Transverse colon (tissue), 4 donors: ENCODE results near the gene CDH13. TPM values are rescaled to one million over a fixed set of nuclear protein-coding genes. Genes with fewer than 3 reads are reported as not detected.
A peak's percentile ranks its signal among the peaks of the same experiment; 100 is the strongest.

Experiments
- DNase-seq: peaks from one replicate; pipeline ENCODE4 v3.0.0-alpha.2; 2019
- H3K27ac ChIP-seq, 4 donors: fragments of 200-600 bp; sonication (generic); 2 replicates each; pipeline ENCODE4 v1.5.1; 2016 to 2018; ENCODE audit warnings: inconsistent platforms in 4 of 4
- H3K27me3 ChIP-seq: fragments of 200-600 bp; sonication (generic); 2 replicates; pipeline ENCODE4 v1.5.1; 2017; ENCODE audit warnings: inconsistent platforms
- H3K36me3 ChIP-seq, 4 donors: fragments of 200-600 bp; sonication (generic); 2 replicates each; pipeline ENCODE4 v1.5.1; 2017 to 2019; ENCODE audit warnings: inconsistent platforms in 4 of 4
- H3K4me1 ChIP-seq, 4 donors: fragments of 200-600 bp; sonication (generic); 2 replicates each; pipeline ENCODE4 v1.5.1; 2017 to 2020; ENCODE audit warnings: inconsistent platforms in 4 of 4
- H3K4me3 ChIP-seq, 4 donors: fragments of 200-600 bp; sonication (generic); 1 replicate in 1 of 4; 2 replicates in 3 of 4; pipeline versions ENCODE4 v1.5.1 to v1.6.1; 2017 to 2019; ENCODE audit warnings: inconsistent platforms in 4 of 4
- H3K9me3 ChIP-seq, 2 donors: fragments of 200-600 bp; sonication (generic); 2 replicates each; pipeline ENCODE4 v1.5.1; 2017 to 2019; ENCODE audit warnings: inconsistent platforms in 2 of 2
- EP300 ChIP-seq: sonication (generic); formaldehyde crosslinking; IDR thresholded peaks from one replicate; pipeline ENCODE4 v1.6.1; 2017; ENCODE audit warnings: antibody characterized with exemption, low read depth
- POLR2A ChIP-seq: fragments of 450-650 bp; IDR thresholded peaks from one replicate; pipeline ENCODE4 v1.6.1; 2016; ENCODE audit warnings: antibody characterized with exemption, mild to moderate bottlenecking, moderate library complexity
- POLR2AphosphoS5 ChIP-seq, 3 donors: sonication (generic); formaldehyde crosslinking; IDR thresholded peaks; one replicate each; pipeline ENCODE4 v1.6.1; 2016; ENCODE audit warnings: antibody characterized with exemption in 3 of 3
- WGBS, 2 donors: methylation state at CpG; one replicate each; pipeline ENCODE4 v1.1.5; 2018; ENCODE audit warnings: low coverage in 1 of 2; 5-methylcytosine and 5-hydroxymethylcytosine counted together
- in situ Hi-C, 4 donors: fragments of 200-750 bp; cut with MboI; loops; one replicate each; pipeline versions ENCODE4 v1.15.0 to v1.15.1; 2017; ENCODE audit warnings: low sequenced_read_pairs in 3 of 4, low pct_ligation_motif_present in 1 of 4, low pct_unique_long_range_greater_than_20kb in 1 of 4
- intact Hi-C: fragments of 100-400 bp; cut with DNase I; formaldehyde crosslinking; loops from one replicate; pipeline ENCODE4 v1.15.1; 2023; ENCODE audit warnings: low total_unique reads
- total RNA-seq, 4 donors: library from RNA; depleted of rRNA; stranded (reverse); fragments of >200 nt; gene quantifications; one replicate each; pipeline ENCODE4 v1.1.0, GENCODE V29; 2016
- TF ChIP-seq, protein P1 (sequence below), 5 experiments: fragments of 200-600 bp in 3 of 5; fragments of 450-650 bp in 2 of 5; sonication (generic) in 3 of 5; IDR thresholded peaks; 1 replicate in 2 of 5; 2 replicates in 3 of 5; pipeline ENCODE4 v1.5.1; 2016 to 2017; ENCODE audit warnings: antibody characterized with exemption in 5 of 5, inconsistent platforms in 3 of 5, mild to moderate bottlenecking in 2 of 5, moderate library complexity in 1 of 5

The CDH13 gene
- total RNA-seq, 4 donors from 2014 or later: 3.8 to 28.1 (median 5.8) TPM

DNA sequence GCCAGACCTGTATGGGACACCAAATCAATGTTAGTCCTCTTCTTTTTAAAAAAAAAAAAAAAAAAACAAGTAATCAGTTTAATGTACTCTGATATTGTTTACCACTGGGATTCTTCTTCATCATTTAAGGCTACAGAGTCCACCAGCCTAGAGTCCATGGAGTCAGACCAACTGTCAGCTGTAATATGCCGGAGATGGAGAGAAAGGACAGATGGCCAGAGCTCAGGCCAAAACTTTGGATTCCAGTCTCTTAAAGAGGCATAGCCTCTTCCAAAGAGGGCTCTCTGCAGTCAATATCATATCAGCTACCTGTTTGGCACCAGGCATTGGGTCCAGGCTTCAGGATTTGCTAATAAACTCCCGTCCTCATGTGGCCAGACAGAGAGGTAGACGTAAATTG lies 711.4 kb downstream of the CDH13 start:
- Histone ChIP-seq H3K9me3 (no peaks in the 10 kb centered on the region), H3K4me1 (no peaks in the 10 kb centered on the region), H3K36me3 (no peaks in the 10 kb centered on the region), H3K4me3 (no peak overlapping the region), H3K27me3 (no peaks in the 10 kb centered on the region), H3K27ac (no peak overlapping the region)
- in situ Hi-C loops: no loop called here
- intact Hi-C loops: no loop called here
- no peak for DNase-seq
- 60 to 73% methylated on average over 1 to 3 of the region's 3 CpGs for WGBS, 2 donors
- no peak for TF ChIP-seq POLR2AphosphoS5 (IDR thresholded peaks at IDR 0.05)
- no peak for TF ChIP-seq EP300
- TF ChIP-seq POLR2A: no peak
- TF ChIP-seq, protein P1, sequence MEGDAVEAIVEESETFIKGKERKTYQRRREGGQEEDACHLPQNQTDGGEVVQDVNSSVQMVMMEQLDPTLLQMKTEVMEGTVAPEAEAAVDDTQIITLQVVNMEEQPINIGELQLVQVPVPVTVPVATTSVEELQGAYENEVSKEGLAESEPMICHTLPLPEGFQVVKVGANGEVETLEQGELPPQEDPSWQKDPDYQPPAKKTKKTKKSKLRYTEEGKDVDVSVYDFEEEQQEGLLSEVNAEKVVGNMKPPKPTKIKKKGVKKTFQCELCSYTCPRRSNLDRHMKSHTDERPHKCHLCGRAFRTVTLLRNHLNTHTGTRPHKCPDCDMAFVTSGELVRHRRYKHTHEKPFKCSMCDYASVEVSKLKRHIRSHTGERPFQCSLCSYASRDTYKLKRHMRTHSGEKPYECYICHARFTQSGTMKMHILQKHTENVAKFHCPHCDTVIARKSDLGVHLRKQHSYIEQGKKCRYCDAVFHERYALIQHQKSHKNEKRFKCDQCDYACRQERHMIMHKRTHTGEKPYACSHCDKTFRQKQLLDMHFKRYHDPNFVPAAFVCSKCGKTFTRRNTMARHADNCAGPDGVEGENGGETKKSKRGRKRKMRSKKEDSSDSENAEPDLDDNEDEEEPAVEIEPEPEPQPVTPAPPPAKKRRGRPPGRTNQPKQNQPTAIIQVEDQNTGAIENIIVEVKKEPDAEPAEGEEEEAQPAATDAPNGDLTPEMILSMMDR (IDR thresholded peaks at IDR 0.05): no peak

DNA sequence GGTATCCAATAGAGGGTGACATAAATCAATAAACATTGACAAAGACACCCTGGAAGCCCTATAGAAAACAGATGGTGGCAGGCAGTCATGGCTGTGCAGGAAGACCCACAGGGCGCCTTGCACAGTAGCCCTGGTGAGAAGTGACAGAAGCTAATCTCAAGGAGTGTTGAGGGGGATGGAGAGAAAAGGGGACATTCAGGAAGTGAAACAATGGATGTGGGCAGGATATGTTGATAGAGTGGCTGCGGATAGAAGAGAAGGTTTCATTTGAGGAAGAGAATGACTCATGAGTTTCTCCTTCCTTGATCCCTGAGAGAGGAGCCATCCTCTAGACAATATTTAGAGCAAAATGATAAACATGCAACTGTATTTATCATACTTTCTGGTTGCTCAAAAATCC lies 712.2 kb downstream of the CDH13 start:
- WGBS, 2 donors: 50 to 69% methylated on average over 1 to 2 of the region's 2 CpGs
- Histone ChIP-seq H3K4me1 (no peaks in the 10 kb centered on the region), H3K9me3 (no peaks in the 10 kb centered on the region), H3K27me3 (no peaks in the 10 kb centered on the region), H3K36me3 (no peaks in the 10 kb centered on the region), H3K4me3 (no peak overlapping the region), H3K27ac (no peak overlapping the region)
- TF ChIP-seq POLR2AphosphoS5 (IDR thresholded peaks at IDR 0.05) (no peak), EP300 (no peak), POLR2A (no peak)
- TF ChIP-seq, protein P1 (IDR thresholded peaks at IDR 0.05): no peak
- in situ Hi-C loops (no loop called here), intact Hi-C loops (no loop called here)
- DNase-seq: no peak

DNA sequence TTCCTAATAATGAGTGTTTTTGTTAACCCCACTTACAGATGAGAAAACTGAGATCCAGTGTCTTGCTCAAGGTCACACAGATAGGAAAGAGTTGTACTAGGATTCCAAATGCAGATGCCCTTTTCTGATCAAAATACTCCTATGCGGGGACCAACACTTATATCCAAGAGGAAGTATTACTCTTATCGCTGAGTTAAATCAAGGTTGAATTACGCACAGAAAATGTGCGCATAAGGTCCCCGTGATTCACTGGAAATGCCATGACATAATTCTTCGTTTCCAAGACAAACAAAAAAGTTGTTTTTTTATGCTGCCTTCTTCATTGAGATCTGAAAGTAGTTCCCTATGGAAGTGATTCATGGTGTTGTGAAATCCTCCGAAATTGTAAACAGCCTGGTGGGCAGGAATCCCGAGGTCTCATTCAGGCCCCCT lies 717.2 kb downstream of the CDH13 start:
- Histone ChIP-seq H3K27me3 (no peaks in the 10 kb centered on the region), H3K9me3 (no peaks in the 10 kb centered on the region), H3K4me1 (no peaks in the 10 kb centered on the region), H3K4me3 (no peak overlapping the region), H3K36me3 (no peaks in the 10 kb centered on the region), H3K27ac (peak overlapping the region in 2 of 4 donors; percentile 10 to 18)
- in situ Hi-C loops: no loop called here
- TF ChIP-seq, protein P1 (IDR thresholded peaks at IDR 0.05): no peak
- no peak for TF ChIP-seq POLR2A
- no peak for TF ChIP-seq EP300
- no peak for TF ChIP-seq POLR2AphosphoS5 (IDR thresholded peaks at IDR 0.05)
- no peak for DNase-seq
- intact Hi-C loops: no loop called here
- WGBS, 2 donors: 78 to 84% methylated on average over 8 of the region's 8 CpGs

DNA sequence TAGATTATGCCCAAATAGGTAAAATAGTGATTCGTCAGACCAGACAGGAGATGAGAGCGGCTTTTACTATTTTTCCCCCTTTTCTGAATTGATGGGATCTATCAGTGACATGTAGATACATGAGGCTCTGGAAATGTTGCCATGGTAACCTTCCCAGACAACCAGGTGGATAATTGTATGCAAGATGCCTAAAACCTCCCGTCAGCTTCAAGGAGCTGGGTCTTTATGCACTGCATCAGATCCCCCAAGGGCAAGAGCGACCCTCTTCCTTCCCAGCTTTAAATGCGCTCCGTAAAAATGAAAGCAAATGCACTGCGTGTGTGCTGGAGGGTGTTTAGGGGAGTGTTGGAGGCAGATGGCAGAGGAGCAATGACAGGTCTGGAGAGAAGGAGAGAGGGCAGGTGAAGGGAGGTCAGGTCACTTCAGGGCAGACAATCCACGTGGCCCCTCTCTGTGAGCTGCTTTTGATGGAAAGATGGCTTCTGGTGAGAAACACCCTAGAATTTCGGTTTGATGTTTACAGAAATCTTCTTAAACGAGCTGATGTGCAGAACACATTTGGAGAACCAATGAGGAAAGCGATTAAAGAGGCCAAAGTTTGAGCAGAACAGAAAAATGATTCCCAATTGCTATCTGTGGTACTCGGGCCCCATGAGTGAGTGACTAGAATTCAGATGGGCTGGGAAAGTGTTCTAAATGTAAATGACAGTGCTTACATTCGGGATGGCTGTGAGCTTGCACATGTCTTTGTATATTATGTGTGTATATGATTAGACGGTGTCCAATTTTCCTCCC lies 719.3 kb downstream of the CDH13 start:
- in situ Hi-C loops: no loop called here
- H3K4me1 ChIP-seq: no peaks in the 10 kb centered on the region
- no peak overlapping the region for H3K27ac ChIP-seq
- intact Hi-C loops: no loop called here
- H3K36me3 ChIP-seq: no peaks in the 10 kb centered on the region
- H3K9me3 ChIP-seq: no peaks in the 10 kb centered on the region
- no peak for DNase-seq
- whole genome bisulfite sequencing, 2 donors: 66 to 72% methylated on average over 6 to 14 of the region's 14 CpGs
- TF ChIP-seq POLR2AphosphoS5 (IDR thresholded peaks at IDR 0.05) (no peak), EP300 (no peak), POLR2A (no peak)
- TF ChIP-seq, protein P1 (IDR thresholded peaks at IDR 0.05): no peak
- no peak overlapping the region for H3K4me3 ChIP-seq
- H3K27me3 ChIP-seq: no peaks in the 10 kb centered on the region
